GM12892 (cell line): ENCODE data around the gene FMC1.
"Not testable (repeated sequence)": the region's sequence is repeated elsewhere in the genome, so short reads cannot be mapped to it uniquely, and the experiment has no call there.

ENCODE experiments used
- DNase-seq: peaks from one replicate; pipeline ENCODE4 v3.0.0; 2011; ENCODE audit not compliant: insufficient read length
- FAIRE-seq: peaks from 2 replicates; lab custom pipeline; 2011; peaks lifted over from hg19 to GRCh38; lab: Jason Lieb, UNC
- POLR2A ChIP-seq: IDR thresholded peaks from 2 replicates; pipeline ENCODE4 v1.6.1; 2011; ENCODE audit warnings: low read depth, low read length, control low read depth
- POLR2AphosphoS5 ChIP-seq: IDR thresholded peaks from 2 replicates; pipeline ENCODE4 v1.6.1; 2011; ENCODE audit warnings: low read depth, low read length, control low read depth
- TAF1 ChIP-seq: IDR thresholded peaks from 2 replicates; pipeline ENCODE4 v1.6.1; 2011; ENCODE audit warnings: low read depth, mild to moderate bottlenecking, control low read depth, low read length, borderline replicate concordance

The FMC1 gene

DNA sequence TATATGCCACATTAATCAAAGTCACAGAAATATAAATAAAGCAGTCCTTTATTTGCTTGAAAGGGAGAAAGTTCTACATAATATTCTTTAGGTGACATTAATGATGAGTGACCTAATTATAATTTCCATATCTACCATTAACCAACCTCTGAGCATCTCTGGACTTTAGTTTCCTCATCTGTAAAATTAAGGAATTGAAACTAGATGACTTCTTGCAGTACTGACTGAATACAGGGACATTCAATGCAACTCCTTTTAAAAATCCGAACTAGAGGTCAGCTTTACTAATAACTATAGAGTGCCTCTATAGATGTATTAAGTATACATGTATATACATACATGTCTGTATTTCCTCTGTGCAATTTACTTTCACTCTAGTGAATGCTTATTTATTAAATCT is 3.9 kb downstream of the FMC1 start:
- FAIRE-seq (no peak), DNase-seq (no peak)
- TF ChIP-seq POLR2A = no peak
- no peak for TF ChIP-seq TAF1
- TF ChIP-seq POLR2AphosphoS5 = no peak

DNA sequence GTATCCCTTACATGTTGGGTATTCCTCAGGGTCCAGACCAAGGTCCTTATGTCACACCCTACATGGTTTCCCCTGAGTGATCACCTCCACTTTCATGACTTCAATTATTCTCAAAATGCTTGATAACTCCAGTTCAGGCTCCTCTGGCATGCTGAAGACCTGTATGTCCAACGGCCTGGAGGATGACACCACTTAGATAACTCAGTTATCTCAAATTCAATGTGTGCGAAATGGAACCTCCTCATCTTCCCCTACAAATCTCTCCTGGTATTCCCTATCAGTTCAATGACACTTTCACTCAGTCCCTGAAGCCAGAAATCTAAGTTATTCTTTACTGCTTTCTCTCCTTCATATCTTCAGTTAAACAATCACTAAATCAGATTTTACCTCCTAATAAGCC is 9.9 kb downstream of the FMC1 start:
- DNase-seq (no peak), FAIRE-seq (no peak)
- TF ChIP-seq TAF1 = no peak
- TF ChIP-seq POLR2AphosphoS5 = no peak
- no peak for TF ChIP-seq POLR2A

DNA sequence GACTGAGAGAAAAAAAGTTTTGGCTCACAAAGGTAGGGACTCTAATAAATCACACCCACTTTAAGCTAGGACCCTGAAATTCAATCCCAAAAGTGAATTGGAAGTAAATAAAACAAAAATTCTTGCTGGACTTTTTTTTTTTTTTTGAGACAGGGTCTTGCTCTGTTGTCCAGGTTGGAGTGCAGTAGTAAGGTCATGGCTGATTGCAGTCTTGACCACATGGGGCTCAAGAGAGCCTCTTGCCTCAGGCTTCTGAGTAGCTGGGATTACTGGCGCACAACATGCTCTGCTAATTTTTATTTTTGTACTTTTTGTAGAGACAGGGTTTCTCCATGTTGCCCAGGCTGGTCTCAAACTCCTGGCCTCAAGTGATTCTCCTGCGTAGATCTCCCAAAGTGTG is 13.6 kb downstream of the FMC1 start:
- no peak for TF ChIP-seq POLR2A
- TF ChIP-seq POLR2AphosphoS5 = no peak
- no peak for TF ChIP-seq TAF1
- FAIRE-seq (no peak), DNase-seq (no peak)

DNA sequence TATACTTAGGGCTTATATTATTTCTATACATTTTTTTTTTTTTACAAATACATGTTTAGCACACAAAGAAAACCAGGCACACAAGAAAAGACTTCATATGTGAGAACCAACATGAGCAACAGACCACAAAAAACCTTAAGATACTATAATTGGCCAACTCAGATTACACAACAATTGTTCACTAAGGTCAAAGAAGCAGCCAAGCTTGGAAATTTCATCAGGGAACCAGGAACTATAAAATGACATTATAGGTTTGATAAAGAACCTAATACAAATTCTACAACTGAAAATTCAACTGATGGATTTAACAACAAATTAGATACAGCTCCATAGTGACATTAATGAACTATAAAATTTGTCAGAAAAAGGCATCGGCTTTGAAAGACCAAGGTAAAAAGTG is 14.2 kb downstream of the FMC1 start:
- TF ChIP-seq TAF1 (no peak), POLR2A (no peak), POLR2AphosphoS5 (no peak)
- no peak for DNase-seq
- FAIRE-seq = no peak

DNA sequence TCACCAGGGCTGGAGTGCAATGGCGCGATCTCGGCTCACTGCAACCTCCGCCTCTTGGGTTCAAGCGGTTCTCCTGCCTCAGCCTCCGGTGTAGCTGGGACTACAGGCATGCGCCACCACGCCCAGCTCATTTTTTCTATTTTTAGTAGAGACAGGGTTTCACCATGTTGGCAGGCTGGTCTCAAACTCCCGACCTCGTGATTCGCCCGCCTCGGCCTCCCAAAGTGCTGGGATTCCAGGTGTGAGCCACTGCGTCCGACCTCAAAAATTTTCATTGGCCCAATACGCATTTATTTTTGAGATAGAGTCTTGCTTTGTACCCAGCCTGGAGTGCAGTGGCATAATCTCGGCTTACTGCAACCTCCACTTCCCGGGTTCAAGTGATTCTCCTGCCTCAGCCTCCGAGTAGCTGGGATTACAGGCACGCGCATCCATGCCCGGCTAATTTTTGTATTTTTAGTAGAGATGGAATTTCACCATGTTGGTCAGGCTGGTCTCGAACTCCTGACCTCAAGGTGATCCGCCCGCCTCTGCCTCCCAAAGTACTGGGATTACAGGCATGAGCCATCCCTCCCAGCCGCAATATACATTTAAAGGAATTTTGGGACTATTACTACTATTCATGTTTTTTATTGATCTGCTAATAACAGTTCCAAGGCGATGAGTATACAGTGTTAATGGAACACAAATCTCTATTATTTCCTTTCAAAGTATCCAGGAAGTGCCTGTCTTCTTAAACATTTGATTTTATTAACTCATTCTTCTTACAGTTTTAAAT is 16.8 kb downstream of the FMC1 start:
- not testable (repeated sequence) for DNase-seq, FAIRE-seq

DNA sequence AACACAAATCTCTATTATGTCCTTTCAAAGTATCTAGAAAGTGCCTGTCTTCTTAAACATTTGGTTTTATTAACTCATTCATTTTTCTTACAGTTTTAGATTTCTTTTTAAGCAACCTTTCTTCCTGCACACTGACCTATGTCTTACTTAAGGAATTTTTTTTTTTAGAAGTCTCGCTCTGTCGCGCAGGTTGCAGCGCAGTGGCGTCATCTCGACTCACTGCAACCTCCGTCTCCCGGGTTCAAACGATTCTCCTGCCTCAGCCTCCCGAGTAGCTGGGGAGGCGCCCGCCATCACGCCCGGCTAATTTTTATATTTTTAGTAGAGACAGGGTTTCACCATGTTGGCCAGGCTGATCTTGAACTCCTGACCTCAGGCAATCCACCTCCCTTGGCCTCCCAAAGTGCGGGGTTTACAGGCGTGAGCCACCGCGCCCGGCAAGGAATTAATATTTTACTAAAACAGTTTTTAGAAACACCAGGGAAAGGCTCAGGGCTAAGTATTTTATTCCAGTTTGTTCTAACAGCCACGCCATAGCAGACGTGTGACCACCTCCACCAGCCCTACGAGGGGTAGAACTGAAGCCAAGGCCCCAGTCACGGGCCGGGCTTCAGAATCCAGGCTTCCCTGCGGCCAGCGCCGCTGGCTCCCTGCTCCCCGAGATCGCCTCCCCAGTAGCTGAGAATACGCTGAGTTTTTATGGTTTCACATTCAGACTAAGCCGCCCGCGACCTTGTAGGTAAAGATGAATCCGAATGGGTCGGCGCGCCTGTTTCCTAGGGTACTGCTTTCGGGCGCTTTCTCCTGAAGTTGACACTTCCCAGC is 17.6 kb downstream of the FMC1 start:
- no peak for FAIRE-seq
- DNase-seq = peak; percentile 30
- TF ChIP-seq TAF1 = no peak
- TF ChIP-seq POLR2AphosphoS5 = no peak
- TF ChIP-seq POLR2A = no peak

DNA sequence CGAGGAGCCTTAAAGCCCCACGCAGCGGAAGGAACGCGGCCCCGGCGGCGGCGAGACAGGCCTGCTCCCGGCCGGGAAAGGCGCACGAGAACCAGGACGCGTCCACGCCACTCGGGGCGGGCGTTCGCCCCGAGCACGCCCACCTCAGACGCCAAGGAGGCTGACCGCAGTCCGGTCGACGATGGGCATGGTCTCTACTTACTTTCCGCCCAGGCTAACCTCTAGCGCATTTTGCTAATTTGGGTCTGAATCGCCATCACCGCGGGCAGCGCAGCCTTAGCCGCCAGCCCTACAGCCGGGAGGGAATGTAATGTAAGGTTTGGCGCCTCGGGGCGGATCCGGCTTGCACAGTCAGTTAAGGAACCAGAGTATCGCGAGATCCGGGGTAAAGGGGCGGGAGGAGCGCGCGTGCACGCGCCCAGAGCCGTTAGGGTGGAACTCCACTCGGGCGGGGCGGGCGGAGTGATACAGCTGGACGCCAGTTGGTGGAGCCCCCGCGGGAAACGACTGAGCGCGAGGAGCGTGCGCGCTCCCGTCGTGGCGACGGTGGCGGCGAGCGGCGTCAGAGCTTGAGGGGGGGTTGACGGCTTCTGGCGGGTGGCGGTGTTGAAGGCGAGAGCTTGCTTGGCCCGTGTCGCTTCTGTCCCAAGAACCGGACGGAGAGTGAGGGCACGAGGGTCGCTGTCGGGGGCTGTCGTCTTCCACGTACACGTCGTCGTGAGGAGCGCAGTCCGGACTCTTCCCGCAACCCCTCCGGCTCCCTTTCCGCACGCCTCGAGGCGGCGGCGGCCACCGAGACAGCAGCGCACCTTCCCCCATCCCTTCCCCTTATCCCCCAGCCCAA is 18.5 kb downstream of the FMC1 start, which contains the start of gene LUC7L2:
Gene LUC7L2 (plus strand): TSS at position 529 of the 844 bp plus-strand sequence. CDS start 368 bp downstream, outside the sequence.
- peak; percentile 78 for DNase-seq
- peak; percentile 99 for TF ChIP-seq POLR2AphosphoS5
- peak; percentile 93 for TF ChIP-seq TAF1
- peak; percentile 97 for TF ChIP-seq POLR2A
- peak; percentile 98 for FAIRE-seq

DNA sequence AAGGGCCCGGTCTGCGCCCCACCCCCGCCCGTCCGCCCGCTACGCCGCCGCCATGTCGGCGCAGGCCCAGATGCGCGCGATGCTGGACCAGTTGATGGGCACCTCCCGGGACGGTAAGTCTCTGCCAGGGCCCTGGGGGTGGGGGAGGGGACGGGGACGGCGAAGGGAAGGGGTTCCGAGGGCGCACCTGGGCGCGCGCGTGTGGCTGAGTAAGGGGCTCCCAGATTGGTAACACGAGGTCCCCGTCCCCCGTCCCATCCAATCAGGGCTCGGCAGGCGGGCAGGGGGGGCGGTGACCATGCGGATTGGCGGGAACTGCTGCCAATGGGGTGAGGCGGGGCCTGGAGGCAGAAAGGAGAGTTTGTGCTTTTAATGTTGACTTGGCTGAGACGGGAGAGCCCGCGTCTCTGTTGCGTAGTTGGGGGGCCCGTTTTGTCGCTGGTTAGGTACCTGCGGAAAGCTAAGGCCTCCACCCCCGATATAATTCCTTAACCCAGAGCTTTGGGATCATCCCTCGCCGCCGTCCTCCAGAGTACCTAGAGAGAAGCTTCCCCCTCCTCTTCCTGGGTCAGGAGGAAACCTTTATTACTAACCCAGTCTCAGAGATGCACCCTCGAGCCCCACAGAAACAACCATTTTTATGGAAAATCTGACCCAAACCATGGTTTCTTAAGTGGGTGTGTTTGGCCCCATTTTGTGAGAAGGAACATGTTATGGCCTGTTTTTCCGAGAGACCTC is 19.2 kb downstream of the FMC1 start:
- TF ChIP-seq POLR2AphosphoS5 (no peak), TAF1 (peak; percentile 64), POLR2A (peak; percentile 18; the same call in 1 of the 2 replicates)
- DNase-seq (peak; percentile 81), FAIRE-seq (no peak)

DNA sequence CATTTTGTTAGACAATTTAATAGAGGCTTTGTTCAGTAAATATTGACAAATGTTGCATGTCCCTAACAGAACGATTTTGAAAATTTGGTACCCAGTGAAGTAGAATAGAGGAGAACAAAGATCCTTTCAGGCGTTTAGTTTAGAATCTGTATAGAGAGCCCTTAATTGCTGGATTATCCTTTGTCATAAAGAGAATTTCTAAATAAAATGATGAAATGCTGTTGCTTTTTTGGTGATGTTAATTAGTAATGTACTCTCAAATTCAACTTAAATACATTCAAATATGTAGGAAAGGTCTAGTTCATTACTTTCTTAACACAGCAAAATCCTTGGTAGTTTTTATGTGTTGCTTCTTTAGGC is 19.8 kb downstream of the FMC1 start:
- no peak for DNase-seq
- TF ChIP-seq POLR2AphosphoS5 (no peak), TAF1 (no peak)
- FAIRE-seq = no peak

DNA sequence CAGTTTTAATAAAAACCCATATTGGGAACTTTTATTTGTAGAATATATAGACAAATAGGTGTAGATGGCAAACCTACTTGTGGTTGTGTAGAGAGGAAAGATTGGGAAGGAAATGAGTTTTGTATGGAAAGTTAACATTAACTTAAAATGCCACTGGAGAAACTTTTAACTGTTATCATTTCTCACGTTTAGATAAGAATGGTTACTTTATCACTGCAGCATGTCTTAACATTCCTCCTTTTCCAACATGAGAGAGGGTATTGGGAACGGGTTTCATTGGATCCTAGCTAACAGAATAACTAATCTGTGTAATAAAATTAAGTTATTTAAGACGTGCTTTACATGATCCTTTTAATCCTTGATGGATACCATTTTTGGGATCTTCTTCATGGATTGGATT is 20.4 kb downstream of the FMC1 start:
- FAIRE-seq (no peak), DNase-seq (no peak)
- TF ChIP-seq POLR2AphosphoS5 (no peak), TAF1 (no peak), POLR2A (no peak)

DNA sequence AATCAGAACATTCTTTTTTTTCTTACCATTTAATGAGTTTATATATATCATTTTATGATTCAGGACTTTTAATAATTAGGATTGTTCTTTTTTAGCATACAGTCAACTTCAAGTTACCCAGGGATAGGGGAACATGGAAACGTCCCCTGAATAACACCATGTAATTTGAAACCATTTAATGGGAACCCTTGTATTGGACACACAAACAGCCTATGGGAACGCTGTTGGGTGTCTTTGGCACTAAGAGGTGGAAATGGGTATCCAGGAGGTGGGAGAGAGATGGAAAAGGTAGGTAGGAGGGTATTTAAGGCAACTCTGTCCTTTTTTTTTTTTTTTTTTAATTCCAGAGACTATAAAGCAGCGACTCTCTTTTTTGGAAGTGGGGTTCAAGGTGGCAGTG is 21.2 kb downstream of the FMC1 start:
- no peak for FAIRE-seq
- no peak for DNase-seq
- no peak for TF ChIP-seq POLR2A
- no peak for TF ChIP-seq POLR2AphosphoS5
- TF ChIP-seq TAF1 = no peak

DNA sequence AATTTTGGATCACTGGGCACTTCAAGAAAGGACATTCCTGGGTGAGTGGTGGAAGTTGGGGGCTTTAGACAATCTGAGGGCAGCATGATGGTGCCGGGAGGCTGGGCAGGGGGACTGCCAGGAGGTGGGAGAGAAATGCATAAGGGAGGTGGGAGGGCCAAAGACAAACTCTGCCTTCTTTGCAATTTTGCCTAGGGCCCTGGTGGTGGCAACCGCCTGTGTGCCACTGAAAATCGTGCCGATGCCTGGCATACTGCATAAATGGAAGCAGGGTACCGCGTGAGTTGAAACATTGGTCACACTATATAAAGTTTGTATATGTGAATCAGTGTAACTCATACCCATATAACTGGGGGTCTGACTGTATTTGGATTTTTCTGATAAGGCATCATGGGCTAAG is 21.8 kb downstream of the FMC1 start:
- no peak for DNase-seq
- no peak for FAIRE-seq

More for the DNA sequence above, 21.8 kb downstream of the FMC1 start:
- no peak for TF ChIP-seq TAF1
